Liver (tissue), 3 donors: Measurements from ENCODE around the gene CCBE1.

ENCODE experiments used
- ATF3 ChIP-seq: IDR thresholded peaks from 2 replicates; pipeline ENCODE4 v1.6.1; 2016; ENCODE audit warnings: antibody characterized with exemption
- CTCF ChIP-seq: fragments of 150-350 bp; IDR thresholded peaks from 2 replicates; pipeline ENCODE4 v1.5.1; 2017; ENCODE audit warnings: improper control_type of control experiment, low read depth, low read length; ENCODE audit not compliant: missing input control
- GABPA ChIP-seq, 2 donors: IDR thresholded peaks in 1 of 2; conservative IDR thresholded peaks in 1 of 2; 2 replicates each; pipeline ENCODE4 v1.6.1; 2016; ENCODE audit warnings: antibody characterized with exemption in 2 of 2, mild to moderate bottlenecking in 1 of 2, moderate library complexity in 1 of 2
- RAD21 ChIP-seq, 2 donors: IDR thresholded peaks; 2 replicates each; pipeline ENCODE4 v1.6.1; 2016; ENCODE audit warnings: antibody characterized with exemption in 2 of 2, mild to moderate bottlenecking in 2 of 2
- RXRA ChIP-seq, 2 donors: IDR thresholded peaks; 2 replicates each; pipeline ENCODE4 v1.6.1; 2017 to 2018; ENCODE audit warnings: antibody characterized with exemption in 2 of 2, mild to moderate bottlenecking in 1 of 2
- SP1 ChIP-seq: IDR thresholded peaks from 2 replicates; pipeline ENCODE4 v1.6.1; 2018; ENCODE audit warnings: antibody characterized with exemption, mild to moderate bottlenecking
- YY1 ChIP-seq: IDR thresholded peaks from 2 replicates; pipeline ENCODE4 v1.6.1; 2016; ENCODE audit warnings: antibody characterized with exemption, mild to moderate bottlenecking
- donor health status: healthy.
- donor health status: healthy.

GRCh38 chr18:59623456-59624368 is 73.5 kb downstream of the CCBE1 start:
- TF ChIP-seq CTCF (no peak), GABPA (IDR thresholded peaks at IDR 0.05 in 1 of 2, conservative IDR thresholded peaks at IDR 0.05 in 1 of 2) (no peak), SP1 (no peak), YY1 (no peak), ATF3 (no peak), RAD21 (IDR thresholded peaks at IDR 0.05) (no peak), RXRA (IDR thresholded peaks at IDR 0.05) (no peak)
